Left renal cortex interstitium (tissue), 4 donors: ENCODE results near the gene IL23A. TPM values are rescaled to one million over a fixed set of nuclear protein-coding genes. Genes with fewer than 3 reads are reported as not detected.
"Not testable (repeated sequence)": the region's sequence is repeated elsewhere in the genome, so short reads cannot be mapped to it uniquely, and the experiment has no call there.

ENCODE experiments used
- DNase-seq, 4 donors: peaks; one replicate each; pipeline ENCODE4 v3.0.0-alpha.2; 2013; ENCODE audit warnings: low read depth in 4 of 4, low spot score in 2 of 4, missing footprints in 1 of 4
- polyA plus RNA-seq, 4 donors: library from polyadenylated mRNA; unstranded; fragments of 120-200 nt; gene quantifications; one replicate each; pipeline ENCODE4 v1.2.1, GENCODE V29; 2013; ENCODE audit not compliant: insufficient read length in 4 of 4

Gene IL23A
- polyA plus RNA-seq, 4 donors = 0.59 to 1.2 (median 0.75) TPM

DNA sequence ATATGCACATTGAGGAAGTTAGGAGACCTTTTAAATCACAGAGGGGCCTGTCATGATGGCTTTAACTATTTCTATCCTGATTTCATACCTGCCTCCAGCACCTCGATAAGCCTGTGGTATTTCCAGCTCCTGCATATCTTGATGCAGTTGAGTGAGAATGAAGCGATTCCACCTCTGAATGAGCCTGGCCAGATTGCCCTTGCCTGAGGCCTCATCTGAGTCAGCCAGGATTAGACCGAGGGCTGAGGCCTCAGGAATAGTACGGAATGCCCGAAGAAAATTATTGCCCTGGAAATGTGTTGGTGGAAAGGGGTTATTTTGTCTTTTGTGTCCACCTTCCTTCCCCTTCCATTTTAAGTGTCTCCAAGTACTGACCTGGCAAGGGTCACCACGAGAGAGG, 14.5 kb upstream of the IL23A start:
- no peak for DNase-seq

GRCh38 chr12:56326126-56326525, 12.6 kb upstream of the IL23A start:
- no peak for DNase-seq

GRCh38 chr12:56326533-56326932, 12.2 kb upstream of the IL23A start:
- no peak for DNase-seq

GRCh38 chr12:56330936-56331490, 7.7 kb upstream of the IL23A start:
- DNase-seq = no peak

DNA sequence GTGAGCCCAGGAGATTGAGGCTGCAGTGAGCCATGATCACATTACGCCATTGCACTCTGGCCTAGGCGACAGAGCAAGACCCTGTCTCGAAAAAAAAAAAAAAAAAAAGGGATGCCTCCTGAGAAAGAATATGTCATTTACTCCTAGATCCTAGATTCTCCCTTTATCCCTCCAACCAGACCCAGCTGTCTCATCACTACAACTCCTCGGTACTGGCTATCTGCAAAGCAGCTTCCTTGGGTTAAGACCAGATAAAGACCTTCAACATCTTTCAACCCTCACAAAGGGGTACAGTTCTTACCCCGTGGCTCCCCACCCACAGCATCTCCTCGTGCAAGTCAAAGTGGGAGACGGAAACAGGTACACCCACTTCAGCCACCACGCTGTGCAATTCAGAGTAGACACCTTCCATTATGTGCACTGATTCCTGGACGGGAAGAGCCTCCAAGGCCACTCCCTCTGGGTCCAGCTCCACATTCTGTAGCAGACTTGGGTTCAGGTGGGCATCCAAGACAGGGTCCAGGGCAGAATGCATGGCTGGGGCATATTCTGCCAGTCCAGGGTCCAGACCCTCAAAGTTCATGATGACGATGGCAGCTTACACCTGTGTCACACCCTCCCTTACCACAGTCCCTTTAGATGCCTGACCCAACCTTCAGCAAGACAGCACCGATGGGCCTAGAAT, 6.0 kb upstream of the IL23A start:
- DNase-seq = no peak

DNA sequence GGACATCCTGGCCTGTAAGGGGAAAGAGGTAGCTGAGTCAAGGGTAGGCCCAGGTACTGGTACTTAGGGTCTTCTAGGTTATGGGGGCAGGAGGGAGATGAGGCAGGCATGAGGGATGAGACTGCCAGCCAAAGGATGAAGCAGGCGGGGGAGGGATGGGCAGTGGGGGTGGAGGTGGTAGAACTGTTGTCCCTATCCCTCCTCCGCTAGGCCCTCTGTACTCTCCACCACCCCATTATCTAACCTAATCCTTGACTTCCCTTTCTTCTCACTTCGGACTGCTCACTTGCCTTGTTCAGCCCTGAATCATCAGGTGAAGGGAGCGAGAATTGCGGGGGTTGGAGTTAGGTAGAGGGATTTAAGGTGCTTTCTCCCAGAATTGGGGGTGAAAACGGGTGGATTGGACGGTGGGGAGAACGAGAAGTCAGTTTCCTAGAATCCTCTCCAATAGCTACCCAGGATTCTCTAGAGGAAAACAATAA, 5.4 kb upstream of the IL23A start:
- peak in 2 of 4 donors; percentile 4 to 7 for DNase-seq

DNA sequence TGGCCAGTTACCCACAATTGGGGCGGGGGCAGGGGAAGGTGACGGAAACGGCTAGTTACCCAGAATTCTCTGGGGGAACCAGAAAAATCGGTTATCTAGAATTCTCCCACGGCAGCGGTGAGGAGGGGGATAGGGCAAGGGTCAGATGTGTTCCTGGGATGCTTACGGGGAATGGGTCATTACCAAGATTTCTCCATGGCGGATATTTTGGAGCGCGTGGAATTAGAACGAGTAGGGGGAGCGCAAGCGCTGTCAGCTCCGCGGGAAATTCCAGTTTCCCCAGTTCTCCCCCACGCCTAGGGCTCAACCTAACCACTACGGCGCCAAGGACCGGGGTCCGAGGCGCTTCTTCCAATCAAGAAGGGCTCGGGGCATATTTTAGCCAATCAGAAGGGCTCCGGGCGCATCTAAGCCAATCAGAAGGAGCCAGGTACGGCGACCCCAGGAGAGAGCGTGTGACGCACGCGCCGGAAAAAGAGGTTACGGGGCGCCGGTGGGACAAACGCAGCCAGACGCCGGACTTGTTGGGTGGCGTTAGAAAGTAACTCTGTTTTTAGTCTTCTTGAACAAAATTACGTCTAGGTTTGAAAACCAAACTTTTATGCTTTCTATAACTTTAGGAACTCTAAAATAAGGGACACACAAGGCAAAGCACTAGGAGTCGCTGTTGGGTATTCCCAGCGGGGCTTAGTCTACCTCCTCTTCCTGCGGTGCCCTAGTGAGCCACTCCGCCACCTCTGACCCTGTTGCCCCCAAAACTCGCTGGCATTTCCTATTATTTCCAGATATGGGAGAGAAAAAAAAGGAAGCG, 4.8 kb upstream of the IL23A start, which contains the start of gene PAN2:
TSS of gene PAN2 (minus strand) at position 322 of the 811 bp plus-strand sequence. CDS start 906 bp downstream, outside the sequence.
- DNase-seq = peak; percentile 91 to 97 (median 94)

DNA sequence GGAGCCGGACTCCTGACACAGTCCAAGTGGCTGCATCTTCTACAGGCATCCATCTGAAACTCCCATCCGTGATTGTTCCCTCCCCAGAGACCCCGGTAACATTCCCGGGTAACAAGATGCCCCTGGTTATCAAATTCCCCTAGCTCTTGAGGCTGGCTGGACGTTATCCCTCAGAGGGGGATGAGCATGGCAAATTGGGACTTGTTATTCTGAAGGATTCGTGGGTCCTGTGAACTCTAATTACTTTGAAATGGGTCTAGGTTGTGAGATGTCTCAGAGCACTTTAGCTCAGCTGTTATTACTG, 4.2 kb upstream of the IL23A start:
- DNase-seq = peak in 1 of 4 donors; percentile 4

- not testable (repeated sequence) for DNase-seq
Observed at GRCh38 chr12:56335527-56335926, 3.2 kb upstream of the IL23A start.

DNA sequence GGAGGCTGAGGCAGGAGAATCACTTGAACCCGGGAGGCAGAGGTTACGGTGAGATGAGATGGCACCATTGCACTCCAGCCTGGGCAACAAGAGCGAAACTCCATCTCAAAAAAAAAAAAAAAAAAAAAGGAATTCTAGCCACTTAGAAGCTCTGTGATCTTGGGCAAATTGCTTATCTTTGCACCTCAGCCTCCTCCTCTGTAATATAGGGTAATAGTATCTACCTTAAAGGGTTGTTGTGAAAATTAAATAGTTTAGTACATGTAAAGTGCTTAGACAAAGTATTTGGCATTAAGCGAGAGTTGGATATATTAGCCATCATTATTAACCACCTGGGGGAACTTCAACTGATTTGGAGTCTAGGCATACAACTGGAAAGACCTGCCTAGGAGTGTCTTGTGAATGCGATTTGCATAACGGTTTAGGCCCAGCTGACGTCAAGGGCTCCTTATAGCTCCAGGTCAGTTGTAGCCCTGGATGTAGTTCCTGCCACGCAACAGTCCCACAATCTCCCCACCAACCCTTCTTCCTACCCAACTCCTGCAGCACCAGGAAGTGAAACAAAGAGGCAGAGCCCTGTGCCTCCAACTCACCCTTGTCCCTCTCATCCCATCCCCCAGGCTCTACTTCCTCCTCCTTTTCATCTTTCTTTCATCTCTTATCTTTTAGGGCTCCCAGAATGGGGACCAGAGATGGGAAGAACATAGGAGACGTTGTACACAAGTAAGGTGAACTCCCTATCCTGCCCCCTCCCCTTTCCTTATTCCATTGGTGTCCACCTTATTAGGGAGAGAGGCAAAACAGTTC, 2.1 kb upstream of the IL23A start:
- no peak for DNase-seq

GRCh38 chr12:56337753-56338251, 882 bp upstream of the IL23A start:
- DNase-seq = no peak

GRCh38 chr12:56339158-56339422, 406 bp downstream of the IL23A start:
- DNase-seq = no peak

DNA sequence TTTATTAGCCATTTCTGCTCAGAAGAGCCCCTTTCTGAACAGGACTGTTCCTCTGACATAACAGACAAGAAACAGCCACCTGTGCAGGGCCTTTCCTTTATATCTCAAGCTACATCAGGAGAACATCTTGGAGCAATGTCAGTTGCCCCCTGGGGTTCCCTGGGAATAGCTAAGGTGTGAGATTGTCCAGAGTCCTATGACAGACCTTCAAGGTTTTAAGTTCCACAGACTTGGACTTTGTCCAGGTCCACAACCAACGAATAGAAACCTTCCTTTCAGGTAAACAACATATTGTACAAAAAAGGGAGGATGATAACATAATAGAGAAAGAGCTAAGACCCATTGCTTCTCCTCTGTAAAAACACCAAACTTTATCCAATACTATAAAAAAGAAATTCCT, 2.9 kb downstream of the IL23A start:
- DNase-seq = no peak

DNA sequence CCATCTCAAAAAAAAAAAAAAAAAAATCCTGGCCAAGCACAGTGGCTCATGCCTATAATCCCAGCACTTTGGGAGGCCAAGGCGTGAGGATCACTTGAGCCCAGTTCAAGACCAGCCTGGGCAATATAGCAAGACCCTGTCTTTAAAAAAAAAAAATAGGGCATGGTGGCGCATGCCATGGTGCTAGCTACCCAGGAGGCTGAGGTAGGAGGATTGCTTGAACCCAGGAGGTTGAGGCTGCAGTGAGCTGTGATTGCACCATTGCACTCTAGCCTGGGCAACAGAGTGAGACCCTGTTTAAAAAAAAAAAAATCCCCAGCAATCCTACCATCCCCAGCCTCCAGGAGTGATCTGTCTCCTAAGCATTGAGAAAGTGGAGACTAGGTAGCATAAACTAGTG, 3.6 kb downstream of the IL23A start:
- not testable (repeated sequence) for DNase-seq

- no peak for DNase-seq
Observed at GRCh38 chr12:56346675-56347074, 8.0 kb downstream of the IL23A start.

GRCh38 chr12:56347255-56347654, 8.6 kb downstream of the IL23A start:
- DNase-seq = not testable (repeated sequence)

GRCh38 chr12:56348776-56349175, 10.1 kb downstream of the IL23A start:
- DNase-seq = no peak

- no peak for DNase-seq
Observed at GRCh38 chr12:56350662-56351061, 12.0 kb downstream of the IL23A start.

DNA sequence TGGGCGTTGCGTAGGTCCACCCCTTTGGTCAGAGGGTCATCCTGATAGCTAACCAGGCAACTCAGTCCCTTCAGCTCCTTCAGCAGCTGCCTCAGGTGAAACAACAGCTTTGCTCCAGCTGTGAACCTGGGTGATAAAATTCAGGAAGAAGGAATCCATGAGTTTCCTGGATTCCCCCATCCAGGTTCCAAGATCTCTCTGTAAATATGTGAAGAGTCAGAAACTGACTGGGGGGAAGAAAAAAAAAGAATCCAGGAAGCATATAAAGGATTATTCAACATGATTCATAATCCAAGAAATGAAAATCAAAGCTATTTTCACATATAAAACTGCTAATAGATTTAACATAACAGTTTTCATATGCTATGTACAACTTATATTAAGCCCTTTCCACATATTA, 12.6 kb downstream of the IL23A start:
- DNase-seq = no peak

- peak in 1 of 4 donors; percentile 2 for DNase-seq
Observed at GRCh38 chr12:56358836-56359532, 20.3 kb downstream of the IL23A start.
